AG09319 (cell line): ENCODE results near the gene TSPO.
A peak's percentile ranks its signal among the peaks of the same experiment; 100 is the strongest.

Experiments used
- DNase-seq: peaks from one replicate; pipeline ENCODE4 v3.0.0-alpha.2; 2010; ENCODE audit warnings: low read depth; ENCODE audit errors: extremely low read depth
- CTCF ChIP-seq: IDR thresholded peaks from 2 replicates; pipeline ENCODE4 v1.5.1; 2011; ENCODE audit warnings: low read depth, mild to moderate bottlenecking, inconsistent platforms, low read length, moderate library complexity

The TSPO gene

GRCh38 chr22:43162412-43163150, 11.2 kb downstream of the TSPO start:
- TF ChIP-seq CTCF, result no peak
- DNase-seq, result no peak

- DNase-seq, result no peak
- no peak for TF ChIP-seq CTCF
These were observed 12.0 kb downstream of the TSPO start for GRCh38 chr22:43163241-43163795.

GRCh38 chr22:43164636-43165035, 13.3 kb downstream of the TSPO start:
- no peak for DNase-seq
- TF ChIP-seq CTCF, result no peak

GRCh38 chr22:43166132-43166930, 15.0 kb downstream of the TSPO start:
- TF ChIP-seq CTCF, result no peak
- no peak for DNase-seq

- no peak for TF ChIP-seq CTCF
- DNase-seq, result no peak
These were observed 15.7 kb downstream of the TSPO start for GRCh38 chr22:43167001-43167589.

- DNase-seq, result peak; percentile 30
- no peak for TF ChIP-seq CTCF
These were observed 17.3 kb downstream of the TSPO start for GRCh38 chr22:43168471-43169309.
